HepG2 (cell line): ENCODE results near the gene HORMAD2. TPM values are rescaled to one million over a fixed set of nuclear protein-coding genes. Genes with fewer than 3 reads are reported as not detected.

Experiments
- GPN1 ChIP-seq: sonication (generic); formaldehyde crosslinking; IDR thresholded peaks from 2 replicates; pipeline ENCODE4 v1.5.1; 2020; ENCODE audit warnings: missing genetic modification reagents, borderline replicate concordance
- HNF4A ChIP-seq: sonication (generic); formaldehyde crosslinking; IDR thresholded peaks from 2 replicates; pipeline ENCODE4 v1.4.0; 2020; ENCODE audit warnings: missing genetic modification reagents
- RAD21 ChIP-seq: fragments of 450-650 bp; formaldehyde crosslinking; IDR thresholded peaks from 2 replicates; pipeline ENCODE4 v1.5.0; 2020; ENCODE audit warnings: mild to moderate bottlenecking
- TAF1 ChIP-seq: sonication (generic); formaldehyde crosslinking; IDR thresholded peaks from 2 replicates; pipeline ENCODE4 v1.4.0; 2020; ENCODE audit warnings: missing genetic modification reagents
- YEATS4 ChIP-seq: sonication (generic); formaldehyde crosslinking; IDR thresholded peaks from 2 replicates; pipeline ENCODE4 v1.4.0; 2020; ENCODE audit warnings: missing genetic modification reagents, borderline replicate concordance
- ZNF264 ChIP-seq: sonication (generic); formaldehyde crosslinking; IDR thresholded peaks from 2 replicates; pipeline ENCODE4 v1.4.0; 2020; ENCODE audit warnings: missing genetic modification reagents
- ZNF496 ChIP-seq: sonication (generic); formaldehyde crosslinking; IDR thresholded peaks from 2 replicates; pipeline ENCODE4 v1.8.1; 2023; ENCODE audit warnings: mild to moderate bottlenecking, moderate library complexity, missing genetic modification reagents; ENCODE audit not compliant: insufficient replicate concordance
- ZNF501 ChIP-seq: sonication (generic); formaldehyde crosslinking; IDR thresholded peaks from 2 replicates; pipeline ENCODE4 v1.5.1; 2020; ENCODE audit warnings: mild to moderate bottlenecking, moderate library complexity, missing genetic modification reagents
- ZNF564 ChIP-seq: sonication (generic); formaldehyde crosslinking; IDR thresholded peaks from 2 replicates; pipeline ENCODE4 v1.8.1; 2023; ENCODE audit warnings: mild to moderate bottlenecking, missing genetic modification reagents
- ZNF567 ChIP-seq: sonication (generic); formaldehyde crosslinking; IDR thresholded peaks from 2 replicates; pipeline ENCODE4 v1.8.1; 2023; ENCODE audit warnings: mild to moderate bottlenecking, missing genetic modification reagents, borderline replicate concordance
- ZNF660 ChIP-seq: sonication (generic); formaldehyde crosslinking; IDR thresholded peaks from 2 replicates; pipeline ENCODE4 v1.5.1; 2020; ENCODE audit warnings: mild to moderate bottlenecking, low read depth, missing genetic modification reagents, borderline replicate concordance
- ZNF776 ChIP-seq: sonication (generic); formaldehyde crosslinking; IDR thresholded peaks from 2 replicates; pipeline ENCODE4 v1.4.0; 2020; ENCODE audit warnings: mild to moderate bottlenecking, missing genetic modification reagents
- polyA plus RNA-seq, 8 experiments: library from polyadenylated mRNA; depleted of rRNA in 3 of 8; stranded (reverse) in 7 of 8; unstranded in 1 of 8; fragments of >200 nt; fragmentation: Illumina TruSeq in 4 of 8; extraction: Trizol in 4 of 8; gene quantifications; 2 replicates each; pipeline versions ENCODE4 v1.2.1 to v1.2.3, GENCODE V29; 2011 to 2016; ENCODE audit warnings: low read depth in 4 of 8, missing spikeins in 1 of 8, mixed read lengths in 1 of 8; ENCODE audit not compliant: insufficient read depth in 1 of 8
- total RNA-seq, 5 experiments: library from RNA; depleted of rRNA; stranded (reverse); fragments of >200 nt; fragmentation: Illumina TruSeq; extraction: Trizol; gene quantifications; 2 replicates each; pipeline ENCODE4 v1.2.3, GENCODE V29; 2016; ENCODE audit warnings: low read depth in 1 of 5
- TF ChIP-seq, protein P1 (sequence below): sonication (generic); formaldehyde crosslinking; conservative IDR thresholded peaks from 2 replicates; pipeline ENCODE4 v1.8.0; 2022; ENCODE audit warnings: mild to moderate bottlenecking, moderate library complexity, missing genetic modification reagents
- TF ChIP-seq, protein P2 (sequence below): IDR thresholded peaks from 2 replicates; pipeline ENCODE4 v1.4.0; 2020; ENCODE audit warnings: mild to moderate bottlenecking, missing genetic modification reagents

Gene HORMAD2
- total and polyA plus RNA-seq, 2 of the 13 experiments (the other 11 are each of a cell fraction or from before 2014, with no cell fraction given) = not detected

GRCh38 chr22:30191040-30191701 lies 110.9 kb downstream of the HORMAD2 start (continued):
- TF ChIP-seq HNF4A (CRISPR knock-in tag) (peak; percentile 38; the same call in 1 of the 2 replicates), ZNF567 (CRISPR knock-in tag) (no peak), TAF1 (no peak), ZNF660 (CRISPR knock-in tag) (no peak), ZNF776 (CRISPR knock-in tag) (no peak), ZNF564 (CRISPR knock-in tag) (no peak), ZNF501 (CRISPR knock-in tag) (no peak), ZNF264 (CRISPR knock-in tag) (no peak), GPN1 (CRISPR knock-in tag) (no peak), YEATS4 (no peak), ZNF496 (no peak), RAD21 (CRISPR knock-in tag) (no peak)
- TF ChIP-seq, protein P1, sequence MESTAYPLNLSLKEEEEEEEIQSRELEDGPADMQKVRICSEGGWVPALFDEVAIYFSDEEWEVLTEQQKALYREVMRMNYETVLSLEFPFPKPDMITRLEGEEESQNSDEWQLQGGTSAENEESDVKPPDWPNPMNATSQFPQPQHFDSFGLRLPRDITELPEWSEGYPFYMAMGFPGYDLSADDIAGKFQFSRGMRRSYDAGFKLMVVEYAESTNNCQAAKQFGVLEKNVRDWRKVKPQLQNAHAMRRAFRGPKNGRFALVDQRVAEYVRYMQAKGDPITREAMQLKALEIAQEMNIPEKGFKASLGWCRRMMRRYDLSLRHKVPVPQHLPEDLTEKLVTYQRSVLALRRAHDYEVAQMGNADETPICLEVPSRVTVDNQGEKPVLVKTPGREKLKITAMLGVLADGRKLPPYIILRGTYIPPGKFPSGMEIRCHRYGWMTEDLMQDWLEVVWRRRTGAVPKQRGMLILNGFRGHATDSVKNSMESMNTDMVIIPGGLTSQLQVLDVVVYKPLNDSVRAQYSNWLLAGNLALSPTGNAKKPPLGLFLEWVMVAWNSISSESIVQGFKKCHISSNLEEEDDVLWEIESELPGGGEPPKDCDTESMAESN = no peak
- TF ChIP-seq, protein P2, sequence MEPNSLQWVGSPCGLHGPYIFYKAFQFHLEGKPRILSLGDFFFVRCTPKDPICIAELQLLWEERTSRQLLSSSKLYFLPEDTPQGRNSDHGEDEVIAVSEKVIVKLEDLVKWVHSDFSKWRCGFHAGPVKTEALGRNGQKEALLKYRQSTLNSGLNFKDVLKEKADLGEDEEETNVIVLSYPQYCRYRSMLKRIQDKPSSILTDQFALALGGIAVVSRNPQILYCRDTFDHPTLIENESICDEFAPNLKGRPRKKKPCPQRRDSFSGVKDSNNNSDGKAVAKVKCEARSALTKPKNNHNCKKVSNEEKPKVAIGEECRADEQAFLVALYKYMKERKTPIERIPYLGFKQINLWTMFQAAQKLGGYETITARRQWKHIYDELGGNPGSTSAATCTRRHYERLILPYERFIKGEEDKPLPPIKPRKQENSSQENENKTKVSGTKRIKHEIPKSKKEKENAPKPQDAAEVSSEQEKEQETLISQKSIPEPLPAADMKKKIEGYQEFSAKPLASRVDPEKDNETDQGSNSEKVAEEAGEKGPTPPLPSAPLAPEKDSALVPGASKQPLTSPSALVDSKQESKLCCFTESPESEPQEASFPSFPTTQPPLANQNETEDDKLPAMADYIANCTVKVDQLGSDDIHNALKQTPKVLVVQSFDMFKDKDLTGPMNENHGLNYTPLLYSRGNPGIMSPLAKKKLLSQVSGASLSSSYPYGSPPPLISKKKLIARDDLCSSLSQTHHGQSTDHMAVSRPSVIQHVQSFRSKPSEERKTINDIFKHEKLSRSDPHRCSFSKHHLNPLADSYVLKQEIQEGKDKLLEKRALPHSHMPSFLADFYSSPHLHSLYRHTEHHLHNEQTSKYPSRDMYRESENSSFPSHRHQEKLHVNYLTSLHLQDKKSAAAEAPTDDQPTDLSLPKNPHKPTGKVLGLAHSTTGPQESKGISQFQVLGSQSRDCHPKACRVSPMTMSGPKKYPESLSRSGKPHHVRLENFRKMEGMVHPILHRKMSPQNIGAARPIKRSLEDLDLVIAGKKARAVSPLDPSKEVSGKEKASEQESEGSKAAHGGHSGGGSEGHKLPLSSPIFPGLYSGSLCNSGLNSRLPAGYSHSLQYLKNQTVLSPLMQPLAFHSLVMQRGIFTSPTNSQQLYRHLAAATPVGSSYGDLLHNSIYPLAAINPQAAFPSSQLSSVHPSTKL = peak; percentile 40; the same call in 1 of the 2 replicates
